HG03565 (cell line): ENCODE results near the gene RFX1.
"Not testable (repeated sequence)": the region's sequence is repeated elsewhere in the genome, so short reads cannot be mapped to it uniquely, and the experiment has no call there.

Experiments
- ATAC-seq: cut with Tn5 transposase; IDR thresholded peaks from one replicate; pipeline ENCODE4 v1.9.1; 2021; ENCODE audit warnings: mild to moderate bottlenecking, moderate library complexity; ENCODE audit not compliant: unreplicated experiment

RFX1 gene

GRCh38 chr19:14006085-14006765, at the start of gene RFX1:
Gene RFX1, minus strand, starts transcription at chr19:14006320. Its CDS starts 12,477 bp downstream, at chr19:13993843.
- peak; percentile 66 for ATAC-seq

DNA sequence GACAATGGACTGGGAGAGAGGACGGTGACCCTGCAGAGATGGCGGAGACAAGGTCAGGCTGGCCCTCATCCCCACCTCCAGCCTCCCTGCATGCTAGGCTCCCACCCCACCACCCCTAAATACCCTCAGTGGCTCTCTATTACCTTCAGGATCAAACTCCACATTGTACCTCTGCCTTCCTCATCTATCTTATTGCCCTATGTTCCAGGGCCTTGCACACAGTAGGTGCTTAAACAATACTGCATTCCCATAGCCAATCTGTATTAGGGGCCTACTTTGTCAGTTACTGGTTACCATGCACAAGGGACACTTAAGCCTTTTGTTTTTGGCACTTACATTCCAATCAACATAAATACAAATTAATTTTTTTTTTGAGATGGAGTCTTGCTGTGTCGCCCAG, 49.3 kb upstream of the RFX1 start:
- ATAC-seq: no peak

- no peak for ATAC-seq
Observed at GRCh38 chr19:14054721-14055120, 48.6 kb upstream of the RFX1 start.

- no peak for ATAC-seq
Observed at GRCh38 chr19:14054099-14054498, 48.0 kb upstream of the RFX1 start.

GRCh38 chr19:14053500-14053899, 47.4 kb upstream of the RFX1 start:
- no peak for ATAC-seq

- no peak for ATAC-seq
Observed at GRCh38 chr19:14053032-14053431, 46.9 kb upstream of the RFX1 start.

GRCh38 chr19:14052470-14052869, 46.4 kb upstream of the RFX1 start:
- no peak for ATAC-seq

- no peak for ATAC-seq
Observed at GRCh38 chr19:14051980-14052379, 45.9 kb upstream of the RFX1 start.

GRCh38 chr19:14050961-14051360, 44.8 kb upstream of the RFX1 start:
- not testable (repeated sequence) for ATAC-seq

DNA sequence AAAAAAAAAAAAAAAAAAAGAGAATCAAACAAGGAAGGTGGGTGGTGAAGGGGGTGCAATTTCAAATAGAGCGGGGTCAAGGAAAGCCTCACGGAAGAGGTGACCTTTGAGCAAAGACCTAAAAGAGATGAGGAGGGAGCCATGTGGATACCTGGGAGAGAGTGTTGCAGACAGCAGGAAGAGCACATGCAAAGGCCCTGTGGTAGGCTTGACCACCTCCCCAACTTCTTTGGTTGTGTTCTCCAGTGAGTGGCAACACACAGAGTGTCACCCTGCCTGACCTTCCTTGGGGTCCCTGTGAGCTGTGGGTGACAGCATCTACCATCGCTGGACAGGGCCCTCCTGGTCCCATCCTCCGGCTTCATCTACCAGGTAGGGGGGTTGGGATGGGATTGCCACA, 44.4 kb upstream of the RFX1 start:
- ATAC-seq: no peak

- ATAC-seq: no peak
Observed at GRCh38 chr19:14048443-14049153, 42.5 kb upstream of the RFX1 start.

DNA sequence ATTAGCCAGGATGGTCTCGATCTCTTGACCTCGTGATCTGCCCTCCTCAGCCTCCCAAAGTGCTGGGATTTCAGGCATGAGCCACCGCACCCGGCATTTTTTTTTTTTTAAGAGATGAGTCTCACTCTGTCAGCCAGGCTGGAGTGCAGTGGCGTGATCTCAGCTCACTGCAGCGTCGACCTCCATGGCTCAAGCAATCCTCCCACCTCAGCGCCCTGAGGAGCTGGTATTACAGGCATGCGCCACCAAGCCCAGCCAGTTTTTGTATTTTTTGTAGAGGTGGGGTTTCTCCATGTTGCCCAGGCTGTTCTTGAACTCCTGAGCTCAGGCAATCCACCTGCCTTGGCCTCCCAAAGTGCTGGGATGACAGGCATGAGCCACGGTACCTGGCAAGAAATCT, 41.7 kb upstream of the RFX1 start:
- ATAC-seq: not testable (repeated sequence)

DNA sequence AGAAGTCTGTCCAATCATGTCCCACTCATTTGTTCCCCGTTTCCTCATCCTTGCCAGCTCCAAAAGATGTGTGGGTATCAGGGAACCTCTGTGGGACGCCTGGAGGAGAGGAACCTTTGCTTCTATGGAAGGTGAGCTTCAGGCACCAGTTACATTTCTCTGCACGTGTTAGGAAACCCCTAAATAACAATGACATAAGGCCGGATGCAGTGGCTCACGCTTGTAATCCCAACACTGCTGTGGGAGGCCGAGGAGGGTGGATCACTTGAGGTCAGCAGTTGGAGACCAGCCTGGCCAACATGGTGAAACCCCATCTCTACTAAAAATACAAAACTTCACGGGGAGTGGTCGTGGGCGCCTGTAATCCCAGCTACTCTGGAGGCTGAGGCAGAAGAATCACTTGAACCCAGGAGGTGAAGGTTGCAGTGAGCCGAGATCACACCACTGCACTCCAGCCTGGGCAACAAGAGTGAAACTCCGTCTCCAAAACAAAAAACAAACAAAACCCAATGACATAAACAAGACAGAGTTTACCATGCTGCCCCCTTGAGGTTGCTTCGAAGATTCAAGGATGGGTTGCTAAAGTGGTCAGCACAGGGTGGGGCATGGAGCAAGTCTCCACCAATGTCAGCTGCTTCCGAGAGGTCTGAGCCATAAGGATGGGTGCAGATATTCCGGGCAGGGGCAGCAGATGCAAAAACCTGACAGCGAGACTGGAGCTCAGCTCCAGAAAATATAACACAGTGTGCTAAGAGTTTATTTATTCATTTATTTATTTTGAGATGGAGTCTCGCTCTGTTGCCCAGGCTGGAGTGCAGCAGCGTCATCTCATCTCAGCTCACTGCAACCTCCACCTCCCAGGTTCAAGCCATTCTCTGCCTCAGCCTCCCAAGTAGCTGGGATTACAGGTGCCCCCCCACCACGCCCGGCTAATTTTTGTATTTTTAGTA, 36.8 kb upstream of the RFX1 start:
- not testable (repeated sequence) for ATAC-seq

DNA sequence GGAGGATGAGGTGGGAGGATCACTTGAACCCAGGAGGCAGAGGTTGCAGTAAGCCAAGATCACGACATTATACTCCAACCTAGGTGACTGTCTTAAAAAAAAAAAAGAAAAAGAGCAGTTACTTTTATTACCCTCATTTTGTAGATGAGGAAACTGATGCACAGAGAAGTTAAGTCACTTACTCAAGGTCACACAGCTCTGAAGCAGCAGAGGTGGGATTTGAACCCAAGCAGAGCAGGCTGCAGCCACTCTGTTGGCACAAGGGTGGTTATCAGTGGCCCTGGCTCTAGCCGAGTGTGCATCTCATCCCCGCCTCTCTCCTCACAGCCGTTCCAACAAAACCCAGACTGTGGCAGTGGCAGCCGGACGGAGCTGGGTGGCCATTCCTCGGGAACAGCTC, 33.1 kb upstream of the RFX1 start:
- ATAC-seq: no peak

DNA sequence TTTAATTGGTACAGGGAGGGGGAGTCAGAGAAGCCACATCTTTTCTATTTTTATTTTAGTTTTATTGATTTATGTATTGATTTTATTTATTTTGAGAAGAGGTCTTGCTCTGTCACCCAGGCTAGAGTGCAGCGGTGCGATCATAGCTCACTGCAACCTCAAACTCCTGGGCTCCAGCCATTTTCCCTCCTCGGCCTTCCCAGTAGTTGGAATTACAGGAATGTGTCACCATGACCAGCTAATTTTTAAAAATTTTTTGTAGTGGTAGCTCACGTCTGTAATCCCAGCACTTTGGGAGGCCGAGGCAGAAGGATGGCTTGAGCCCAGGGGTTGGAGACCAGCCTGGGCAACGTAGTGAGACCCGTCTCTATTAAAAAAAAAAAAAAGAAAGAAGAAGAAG, 29.6 kb upstream of the RFX1 start:
- ATAC-seq: no peak

DNA sequence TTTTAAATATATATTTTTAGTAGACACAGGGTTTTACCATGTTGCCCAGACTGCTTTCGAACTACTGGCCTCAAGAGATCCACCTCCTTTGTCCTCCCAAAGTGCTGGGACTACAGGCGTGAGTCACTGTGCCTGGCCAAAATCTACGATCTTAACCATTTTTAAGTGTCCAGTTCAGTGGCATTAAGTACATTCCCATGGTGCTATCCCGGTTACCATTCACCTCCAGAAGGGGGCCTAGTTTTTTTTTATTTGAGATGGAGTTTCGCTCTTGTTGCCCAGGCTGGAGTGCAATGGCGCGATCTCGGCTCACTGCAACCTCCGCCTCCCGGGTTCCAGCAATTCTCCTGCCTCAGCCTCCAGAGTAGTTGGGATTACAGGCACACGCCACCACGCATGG, 29.0 kb upstream of the RFX1 start:
- ATAC-seq: not testable (repeated sequence)

GRCh38 chr19:14033946-14034345, 27.8 kb upstream of the RFX1 start:
- no peak for ATAC-seq

GRCh38 chr19:14031719-14032480, 25.8 kb upstream of the RFX1 start, which contains the start of gene IL27RA:
Gene IL27RA, plus strand, starts transcription at chr19:14031762. Its CDS starts 111 bp downstream, at chr19:14031873.
- no peak for ATAC-seq

GRCh38 chr19:14030997-14031718, 25.0 kb upstream of the RFX1 start:
- no peak for ATAC-seq

GRCh38 chr19:14028901-14029300, 22.8 kb upstream of the RFX1 start:
- no peak for ATAC-seq
